AG20443 (cell line): Measurements from ENCODE around the gene DNAH2.
A peak's percentile ranks its signal among the peaks of the same experiment; 100 is the strongest.
"Not testable (repeated sequence)": the region's sequence is repeated elsewhere in the genome, so short reads cannot be mapped to it uniquely, and the experiment has no call there.

Experiments used
- DNase-seq: peaks from one replicate; pipeline ENCODE4 v3.0.0; 2012; ENCODE audit warnings: low spot score, mixed read lengths

DNAH2 gene

GRCh38 chr17:7775051-7775450, 57.5 kb downstream of the DNAH2 start:
- DNase-seq = no peak

DNA sequence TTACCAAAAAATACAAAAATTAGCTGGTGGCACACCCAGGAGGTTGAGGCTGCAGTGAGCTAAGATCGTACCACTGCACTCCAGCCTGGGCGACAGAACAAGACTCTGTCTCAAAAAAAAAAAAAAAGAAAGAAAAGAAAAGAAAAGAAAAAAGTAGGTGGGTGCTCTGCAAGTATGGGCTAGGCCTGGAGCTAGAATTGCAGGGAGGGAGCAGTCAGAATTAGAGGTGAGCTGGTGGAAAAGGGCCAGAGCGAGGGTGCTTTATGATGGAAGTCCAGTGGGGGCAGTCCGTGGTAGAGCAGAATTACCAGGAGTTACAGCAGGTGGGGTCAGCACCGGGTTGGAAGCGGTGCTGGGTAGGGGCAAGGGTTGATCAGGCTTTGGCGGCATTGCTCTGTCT, 59.5 kb downstream of the DNAH2 start:
- no peak for DNase-seq

- no peak for DNase-seq
These were observed 63.2 kb downstream of the DNAH2 start for GRCh38 chr17:7780736-7781135.

GRCh38 chr17:7781429-7781828, 63.9 kb downstream of the DNAH2 start:
- DNase-seq = no peak

- DNase-seq = peak; percentile 33
These were observed 64.7 kb downstream of the DNAH2 start for GRCh38 chr17:7782240-7782639.

DNA sequence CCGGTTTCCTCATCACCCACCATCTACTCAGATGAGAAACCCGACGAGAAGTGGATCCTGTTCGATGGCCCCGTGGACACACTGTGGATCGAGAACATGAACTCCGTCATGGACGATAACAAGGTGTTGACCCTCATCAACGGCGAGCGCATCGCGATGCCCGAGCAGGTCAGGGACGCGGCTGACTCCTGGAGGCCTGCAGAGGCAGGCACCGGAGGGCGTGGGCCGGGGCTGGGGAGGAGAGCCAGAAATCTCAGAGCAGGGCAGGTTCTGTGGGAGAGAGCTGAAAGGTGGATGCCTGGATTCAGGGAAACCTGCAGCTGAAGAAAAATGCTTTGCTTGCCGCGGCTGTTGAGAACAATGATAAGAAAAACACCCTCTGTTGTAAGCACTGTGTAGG, 69.3 kb downstream of the DNAH2 start:
- DNase-seq = no peak

- no peak for DNase-seq
These were observed 71.6 kb downstream of the DNAH2 start for GRCh38 chr17:7789131-7789530.

DNA sequence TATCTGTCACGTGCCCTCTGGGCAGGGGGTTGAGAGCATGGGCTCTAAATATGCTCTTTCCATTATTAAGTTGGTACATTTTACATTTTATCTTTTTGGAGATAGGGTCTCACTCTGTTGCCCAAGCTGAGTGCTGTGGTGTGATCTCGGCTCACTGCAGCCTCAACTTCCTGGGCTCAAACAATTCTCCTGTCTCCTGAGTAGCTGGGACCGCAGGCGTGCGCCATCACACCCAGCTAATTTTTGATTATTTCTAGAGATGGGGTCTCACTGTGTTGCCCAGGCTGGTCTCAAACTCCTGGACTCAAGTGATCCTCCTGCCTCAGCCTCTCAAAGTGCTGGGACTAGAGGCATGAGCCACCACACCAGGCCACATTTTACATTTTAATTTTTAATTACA, 72.6 kb downstream of the DNAH2 start:
- DNase-seq = no peak

- DNase-seq = no peak
These were observed 75.1 kb downstream of the DNAH2 start for GRCh38 chr17:7792611-7793010.

GRCh38 chr17:7794075-7794663, 76.6 kb downstream of the DNAH2 start:
- DNase-seq = no peak

GRCh38 chr17:7797976-7798375, 80.4 kb downstream of the DNAH2 start:
- no peak for DNase-seq

GRCh38 chr17:7798839-7799238, 81.3 kb downstream of the DNAH2 start:
- DNase-seq = no peak

DNA sequence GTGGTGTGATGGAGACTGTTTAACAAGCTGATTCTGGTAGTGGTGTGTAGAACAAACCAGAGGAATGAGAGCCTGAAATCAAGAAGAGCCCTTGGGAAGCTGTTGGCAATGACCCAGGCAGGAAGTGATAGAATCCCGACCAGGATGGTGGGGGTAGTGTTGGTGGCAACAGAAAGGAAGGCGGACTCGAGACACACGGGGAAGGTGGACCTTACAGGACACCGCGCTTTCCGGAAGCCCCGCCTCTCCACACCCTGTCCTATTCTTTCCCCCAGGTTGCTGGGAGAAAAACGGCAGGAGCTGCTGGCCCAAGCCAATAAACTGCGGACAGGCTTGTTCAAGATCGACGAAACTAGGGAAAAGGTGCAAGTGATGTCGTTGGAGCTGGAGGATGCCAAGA, 86.4 kb downstream of the DNAH2 start:
- no peak for DNase-seq

DNA sequence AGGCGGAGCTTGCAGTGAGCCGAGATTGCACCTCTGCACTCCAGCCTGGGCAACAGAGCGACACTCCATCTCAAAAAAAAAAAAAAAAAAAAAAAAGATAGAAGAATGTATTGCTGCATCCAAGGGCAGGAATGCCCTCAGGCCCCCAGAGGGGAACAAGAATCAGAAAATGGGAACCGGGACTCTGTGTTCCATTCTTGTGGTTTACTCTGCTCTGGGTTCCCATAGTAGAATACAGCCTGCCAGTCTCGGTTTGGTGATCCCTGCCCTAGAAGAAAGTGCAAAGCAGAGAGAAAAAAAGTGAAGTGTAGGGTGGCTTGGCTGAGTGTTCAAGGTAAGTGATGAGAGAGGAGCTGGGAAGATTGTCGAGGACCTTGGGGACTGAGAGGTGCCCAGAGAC, 89.0 kb downstream of the DNAH2 start:
- DNase-seq = no peak

DNA sequence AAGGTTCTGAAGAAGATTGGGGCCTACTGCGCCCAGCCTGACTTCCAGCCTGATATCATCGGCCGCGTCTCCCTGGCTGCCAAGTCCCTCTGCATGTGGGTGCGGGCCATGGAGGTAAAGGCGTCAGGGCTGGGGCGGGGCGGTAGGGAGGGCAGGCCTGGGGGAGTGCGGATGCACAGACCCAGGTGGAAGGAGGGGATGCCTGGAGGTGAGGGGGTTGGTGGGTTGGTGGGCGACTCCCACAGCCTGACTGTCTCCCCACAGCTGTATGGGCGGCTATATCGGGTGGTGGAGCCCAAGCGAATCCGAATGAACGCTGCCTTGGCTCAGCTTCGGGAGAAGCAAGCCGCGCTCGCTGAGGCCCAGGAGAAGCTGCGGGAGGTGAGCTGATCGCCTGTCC, 89.7 kb downstream of the DNAH2 start:
- DNase-seq = no peak

GRCh38 chr17:7809086-7809790, 91.7 kb downstream of the DNAH2 start:
- DNase-seq = no peak

GRCh38 chr17:7809791-7810343, 92.3 kb downstream of the DNAH2 start:
- DNase-seq = not testable (repeated sequence)

DNA sequence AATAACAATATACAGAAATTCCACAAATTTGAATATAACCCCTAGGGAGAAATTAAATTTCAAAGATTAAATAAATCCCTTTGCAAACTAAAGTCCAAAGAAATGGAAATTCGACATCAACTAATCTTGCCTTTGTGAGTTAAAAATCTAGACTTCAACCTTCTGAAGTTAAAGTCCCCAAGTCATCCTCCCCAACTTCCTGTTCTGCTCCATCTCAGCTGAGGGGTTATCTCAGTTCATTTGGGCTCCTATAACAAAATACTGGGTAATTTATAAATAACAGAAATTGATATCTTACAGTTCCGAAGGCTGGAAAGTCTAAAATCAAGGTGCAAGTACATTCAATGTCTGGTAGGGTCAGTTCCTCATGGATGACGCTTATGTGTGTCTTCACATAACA, 93.7 kb downstream of the DNAH2 start:
- DNase-seq = no peak

DNA sequence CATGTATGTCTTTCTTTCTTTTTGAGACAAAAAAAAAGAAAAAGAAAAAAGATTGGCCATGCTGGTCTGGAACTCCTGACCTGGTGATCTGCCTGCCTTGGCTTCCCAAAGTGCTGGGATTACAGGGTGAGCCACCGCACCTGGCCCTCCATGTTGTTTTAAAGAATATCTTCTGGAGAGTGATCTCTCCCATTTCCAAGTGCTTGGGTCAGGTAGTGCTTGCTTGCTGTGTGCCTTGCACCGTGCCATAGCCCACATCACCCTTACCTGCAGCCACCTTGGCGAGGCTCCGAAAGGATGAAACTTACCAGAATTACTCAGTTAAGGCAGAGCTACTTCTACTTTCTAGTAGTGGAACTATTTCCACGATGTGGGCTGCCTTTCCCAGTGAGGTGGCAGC, 97.4 kb downstream of the DNAH2 start:
- DNase-seq = no peak

GRCh38 chr17:7816926-7817642, 99.5 kb downstream of the DNAH2 start:
- no peak for DNase-seq

GRCh38 chr17:7817643-7817964, 100.1 kb downstream of the DNAH2 start:
- DNase-seq = no peak

- DNase-seq = no peak
These were observed 100.5 kb downstream of the DNAH2 start for GRCh38 chr17:7818026-7818425.
